Measurements from ENCODE around the gene ANKRD65. TPM values are rescaled to one million over a fixed set of nuclear protein-coding genes. Genes with fewer than 3 reads are reported as not detected.

ANKRD65 gene
- total and polyA plus RNA-seq, 5 donors: 1.6 to 4.5 (median 3.1) TPM

GRCh38 chr1:1428174-1428573 is 7.1 kb upstream of the ANKRD65 start:
- 74% methylated on average over 19 of the region's 19 CpGs for WGBS
- Histone ChIP-seq H3K27me3 (ENCODE audit: control insufficient read depth, insufficient read depth) (no peaks in the 10 kb centered on the region), H3K4me3 (ENCODE audit: low read length) (no peak overlapping the region), H3K4me1 (ENCODE audit: control insufficient read depth, insufficient read depth, low read length) (peaks cover 6% of the 10 kb centered on the region), H3K27ac (ENCODE audit: low read length) (no peak overlapping the region), H3K9me3 (ENCODE audit: control insufficient read depth, low read length) (no peaks in the 10 kb centered on the region)
- intact Hi-C loops (cut with DNase I): no loop called here
- ATAC-seq: no peak
- peak in 2 of 3 donors; percentile 57 to 65 for DNase-seq

DNA sequence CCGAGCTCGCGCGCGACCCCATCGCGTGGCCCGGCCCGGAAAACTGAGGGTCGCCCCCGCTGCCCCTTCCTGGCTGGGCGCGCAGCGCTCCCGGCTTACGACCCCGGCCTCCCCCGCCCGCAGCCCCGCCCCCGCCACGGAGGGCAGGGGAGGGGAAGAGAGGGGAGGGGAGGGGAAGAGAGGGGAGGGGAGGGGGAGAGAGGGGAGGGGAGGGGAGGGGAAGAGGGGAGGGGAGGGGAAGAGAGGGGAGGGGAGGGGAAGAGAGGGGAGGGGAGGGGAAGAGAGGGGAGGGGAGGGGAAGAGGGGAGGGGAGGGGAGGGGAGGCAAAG is 6.7 kb upstream of the ANKRD65 start:
- Histone ChIP-seq H3K4me3 (ENCODE audit: low read length) (peak overlapping the region; percentile 74), H3K27me3 (ENCODE audit: control insufficient read depth, insufficient read depth) (no peaks in the 10 kb centered on the region), H3K27ac (ENCODE audit: low read length) (no peak overlapping the region), H3K9me3 (ENCODE audit: control insufficient read depth, low read length) (no peaks in the 10 kb centered on the region), H3K4me1 (ENCODE audit: control insufficient read depth, insufficient read depth, low read length) (peaks cover 6% of the 10 kb centered on the region)
- no peak for ATAC-seq
- intact Hi-C loops (cut with DNase I): no loop called here
- 0% methylated on average over 17 of the region's 22 CpGs for WGBS
- no peak for DNase-seq

DNA sequence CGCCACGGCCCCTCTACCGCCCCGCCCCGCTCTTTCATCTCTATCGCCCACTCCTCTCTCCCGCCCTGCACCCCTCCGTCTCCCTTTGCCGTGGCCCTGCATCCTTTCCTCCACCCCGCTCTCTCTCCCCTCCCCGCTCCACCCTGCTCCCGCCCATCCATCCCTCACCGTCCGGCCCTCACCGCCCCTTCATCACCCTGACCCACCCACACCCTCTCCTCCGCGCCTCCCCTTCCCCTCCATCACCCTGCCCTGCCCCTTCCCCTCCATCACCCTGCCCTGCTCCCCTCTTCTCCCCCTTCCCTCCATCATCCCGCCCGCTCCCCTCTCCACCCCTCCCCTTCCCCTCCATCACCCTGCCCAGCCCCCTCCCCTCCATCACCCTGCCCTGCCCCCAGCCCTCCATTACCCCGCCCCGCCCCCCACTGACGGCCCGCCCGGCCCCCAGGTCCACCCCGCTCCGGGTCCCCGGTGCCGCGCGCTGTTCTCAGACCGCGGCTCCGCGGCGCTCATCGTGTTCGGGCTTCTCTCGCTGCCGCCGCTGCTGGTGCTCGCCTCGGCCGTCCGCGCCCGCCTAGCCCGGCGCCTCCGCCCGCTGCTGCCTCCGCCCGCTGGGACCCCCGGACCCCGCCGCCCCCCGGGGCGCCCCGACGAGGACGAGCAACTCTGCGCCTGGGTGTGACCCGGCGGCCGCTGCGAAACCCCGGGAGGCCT is 6.2 kb upstream of the ANKRD65 start:
- no peak overlapping the region for H3K27ac ChIP-seq (ENCODE audit: low read length)
- DNase-seq: peak; percentile 41 to 71 (median 63)
- H3K27me3 ChIP-seq (ENCODE audit: control insufficient read depth, insufficient read depth): no peaks in the 10 kb centered on the region

GRCh38 chr1:1426496-1427105 is 5.5 kb upstream of the ANKRD65 start:
- Histone ChIP-seq H3K9me3 (ENCODE audit: control insufficient read depth, low read length) (no peaks in the 10 kb centered on the region), H3K27ac (ENCODE audit: low read length) (no peak overlapping the region), H3K27me3 (ENCODE audit: control insufficient read depth, insufficient read depth) (no peaks in the 10 kb centered on the region), H3K4me3 (ENCODE audit: low read length) (no peak overlapping the region), H3K4me1 (ENCODE audit: control insufficient read depth, insufficient read depth, low read length) (peaks cover 3% of the 10 kb centered on the region)
- intact Hi-C loops (cut with DNase I): no loop called here
- 47% methylated on average over 19 of the region's 19 CpGs for WGBS
- peak in 2 of 3 donors; percentile 16 to 55 for DNase-seq
- ATAC-seq: no peak

More for the DNA sequence above, 6.2 kb upstream of the ANKRD65 start:
- H3K9me3 ChIP-seq (ENCODE audit: control insufficient read depth, low read length): no peaks in the 10 kb centered on the region
- peak in 1 of 2 donors; percentile 25 for ATAC-seq
- intact Hi-C loops (cut with DNase I): no loop called here
- WGBS: 15% methylated on average over 66 of the region's 66 CpGs
- peaks cover 4% of the 10 kb centered on the region for H3K4me1 ChIP-seq (ENCODE audit: control insufficient read depth, insufficient read depth, low read length)
- H3K4me3 ChIP-seq (ENCODE audit: low read length): peak overlapping the region; percentile 74

- no peak overlapping the region for H3K4me3 ChIP-seq (ENCODE audit: low read length)
- no peak overlapping the region for H3K27ac ChIP-seq (ENCODE audit: low read length)
- H3K27me3 ChIP-seq (ENCODE audit: control insufficient read depth, insufficient read depth): no peaks in the 10 kb centered on the region
- ATAC-seq (no peak), DNase-seq (peak in 2 of 3 donors; percentile 41 to 59)
- WGBS: 59% methylated on average over 33 of the region's 33 CpGs
- intact Hi-C loops (cut with DNase I): no loop called here
- H3K9me3 ChIP-seq (ENCODE audit: control insufficient read depth, low read length): no peaks in the 10 kb centered on the region
- peaks cover 3% of the 10 kb centered on the region for H3K4me1 ChIP-seq (ENCODE audit: control insufficient read depth, insufficient read depth, low read length)
Measured at GRCh38 chr1:1425753-1426495, 4.8 kb upstream of the ANKRD65 start.

- Histone ChIP-seq H3K27ac (ENCODE audit: low read length) (no peak overlapping the region), H3K4me3 (ENCODE audit: low read length) (no peak overlapping the region), H3K27me3 (ENCODE audit: control insufficient read depth, insufficient read depth) (no peaks in the 10 kb centered on the region), H3K9me3 (ENCODE audit: control insufficient read depth, low read length) (no peaks in the 10 kb centered on the region), H3K4me1 (ENCODE audit: control insufficient read depth, insufficient read depth, low read length) (no peaks in the 10 kb centered on the region)
- 71% methylated on average over 12 of the region's 12 CpGs for WGBS
- ATAC-seq (no peak), DNase-seq (peak in 1 of 3 donors; percentile 40)
- intact Hi-C loops (cut with DNase I): no loop called here
Measured at GRCh38 chr1:1425426-1425752, 4.3 kb upstream of the ANKRD65 start.

DNA sequence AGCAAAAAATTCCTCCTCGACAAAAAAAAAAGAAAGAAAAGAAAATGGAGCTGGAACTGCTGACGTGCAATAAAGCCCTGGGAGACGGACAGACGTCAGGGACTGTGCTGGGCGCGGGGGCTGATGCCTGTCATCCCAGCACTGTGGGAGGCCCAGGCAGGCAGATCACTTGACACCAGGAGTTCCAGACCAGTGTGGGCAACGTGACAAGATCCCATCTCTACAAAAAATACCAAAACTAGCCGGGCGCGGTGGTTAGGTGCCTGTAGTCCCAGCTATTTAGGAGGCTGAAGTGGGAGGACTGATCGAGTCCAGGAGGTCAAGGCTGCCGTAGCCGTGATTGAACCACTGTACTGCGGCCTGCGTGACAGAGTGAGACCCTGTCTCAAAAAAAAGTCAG is 3.6 kb upstream of the ANKRD65 start:
- WGBS: 87% methylated on average over 15 of the region's 15 CpGs

GRCh38 chr1:1423245-1423597 is 2.1 kb upstream of the ANKRD65 start:
- no peak overlapping the region for H3K27ac ChIP-seq (ENCODE audit: low read length)
- WGBS: 74% methylated on average over 7 of the region's 7 CpGs
- no peak overlapping the region for H3K4me3 ChIP-seq (ENCODE audit: low read length)
- no peaks in the 10 kb centered on the region for H3K27me3 ChIP-seq (ENCODE audit: control insufficient read depth, insufficient read depth)
- intact Hi-C loops (cut with DNase I): no loop called here
- H3K4me1 ChIP-seq (ENCODE audit: control insufficient read depth, insufficient read depth, low read length): no peaks in the 10 kb centered on the region
- H3K9me3 ChIP-seq (ENCODE audit: control insufficient read depth, low read length): no peaks in the 10 kb centered on the region
- no peak for ATAC-seq
- DNase-seq: no peak

More for the DNA sequence above, 3.6 kb upstream of the ANKRD65 start:
- Histone ChIP-seq H3K4me1 (ENCODE audit: control insufficient read depth, insufficient read depth, low read length) (no peaks in the 10 kb centered on the region), H3K27ac (ENCODE audit: low read length) (no peak overlapping the region), H3K27me3 (ENCODE audit: control insufficient read depth, insufficient read depth) (no peaks in the 10 kb centered on the region), H3K4me3 (ENCODE audit: low read length) (no peak overlapping the region), H3K9me3 (ENCODE audit: control insufficient read depth, low read length) (no peaks in the 10 kb centered on the region)
- intact Hi-C loops (cut with DNase I): no loop called here
- peak in 2 of 3 donors; percentile 18 to 33 for DNase-seq
- ATAC-seq: no peak

DNA sequence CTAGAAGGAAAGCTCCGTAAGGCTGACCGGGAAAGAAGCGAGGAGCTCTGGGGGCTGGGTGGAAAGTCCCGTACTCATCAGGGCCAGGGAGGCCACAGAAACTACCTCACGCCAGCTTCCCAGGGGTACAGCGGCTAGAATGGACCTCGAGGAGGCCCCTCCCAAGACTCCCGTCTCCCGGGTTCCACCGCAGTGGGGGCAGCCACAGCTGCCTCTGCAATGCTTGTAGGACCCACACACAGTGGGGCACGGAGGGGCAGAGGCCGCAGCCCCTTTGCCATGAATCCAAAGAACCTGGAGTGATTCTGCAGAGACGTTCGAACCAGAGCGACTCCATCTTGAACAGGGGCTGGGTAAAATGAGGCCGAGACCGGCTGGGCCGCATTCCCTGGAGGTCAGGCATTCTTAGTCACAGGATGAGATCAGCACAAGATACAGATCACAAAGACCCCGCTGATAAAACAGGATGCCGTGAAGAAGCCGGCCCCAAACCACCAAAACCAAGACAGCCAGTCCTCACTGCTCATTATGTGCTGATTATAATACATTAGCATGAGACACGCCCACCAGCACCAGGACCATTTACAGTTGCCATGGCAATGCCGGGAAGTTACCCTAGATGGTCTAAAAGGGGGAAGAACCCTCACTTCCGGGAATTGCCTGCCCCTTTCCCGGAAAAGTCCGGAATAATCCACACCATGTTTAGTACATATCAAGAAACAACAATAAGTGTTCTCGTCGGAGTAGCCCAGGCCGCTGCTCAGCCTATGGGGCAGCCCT is 1.6 kb upstream of the ANKRD65 start:
- no peak overlapping the region for H3K4me3 ChIP-seq (ENCODE audit: low read length)
- DNase-seq (peak in 2 of 3 donors; percentile 30 to 50), ATAC-seq (no peak)
- H3K9me3 ChIP-seq (ENCODE audit: control insufficient read depth, low read length): no peaks in the 10 kb centered on the region
- no peaks in the 10 kb centered on the region for H3K27me3 ChIP-seq (ENCODE audit: control insufficient read depth, insufficient read depth)
- intact Hi-C loops (cut with DNase I): no loop called here
- H3K4me1 ChIP-seq (ENCODE audit: control insufficient read depth, insufficient read depth, low read length): no peaks in the 10 kb centered on the region
- 48% methylated on average over 29 of the region's 29 CpGs for WGBS
- peak overlapping the region; percentile 7 for H3K27ac ChIP-seq (ENCODE audit: low read length)

DNA sequence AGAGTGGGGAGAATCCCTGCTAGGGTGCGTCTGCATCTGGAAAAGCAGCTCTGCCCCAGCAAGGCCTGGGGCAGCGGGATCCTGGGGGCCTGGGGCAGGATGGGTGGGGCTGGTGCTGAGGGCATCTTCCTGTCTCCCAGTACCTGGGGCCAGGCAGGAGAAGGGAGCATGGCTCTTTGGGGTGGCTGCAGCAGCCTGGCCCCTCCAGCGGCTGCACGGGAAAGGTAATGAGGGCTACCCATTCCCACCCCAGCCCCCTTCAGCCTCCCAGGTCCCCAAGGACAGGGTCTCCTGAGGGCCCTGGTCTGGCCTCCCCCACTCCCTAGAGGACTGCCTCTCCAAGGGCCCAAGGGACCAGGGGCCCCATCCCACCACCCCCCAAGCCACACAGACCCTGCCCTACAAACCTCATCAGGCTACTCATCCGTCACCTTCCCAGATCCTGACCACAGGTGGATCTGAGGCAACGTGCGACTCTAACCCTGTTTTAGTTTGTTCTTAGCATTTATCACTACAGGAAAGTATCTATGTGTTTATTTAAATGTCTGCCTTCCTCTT is 910 bp upstream of the ANKRD65 start:
- intact Hi-C loops (cut with DNase I): no loop called here
- 77% methylated on average over 7 of the region's 7 CpGs for WGBS
- Histone ChIP-seq H3K9me3 (ENCODE audit: control insufficient read depth, low read length) (no peaks in the 10 kb centered on the region), H3K27me3 (ENCODE audit: control insufficient read depth, insufficient read depth) (no peaks in the 10 kb centered on the region), H3K27ac (ENCODE audit: low read length) (no peak overlapping the region), H3K4me3 (ENCODE audit: low read length) (no peak overlapping the region), H3K4me1 (ENCODE audit: control insufficient read depth, insufficient read depth, low read length) (no peaks in the 10 kb centered on the region)
- ATAC-seq (no peak), DNase-seq (peak in 2 of 3 donors; percentile 35 to 50)
